ENCODE results near the gene CACNA1C.

CACNA1C gene

GRCh38 chr12:2271961-2272360 lies 219.2 kb downstream of the CACNA1C start:
- in situ Hi-C loops (cut with MboI; ENCODE audit: low sequenced_read_pairs, unreplicated experiment) = no loop called here
- TF ChIP-seq CTCF (IDR thresholded peaks at IDR 0.05; ENCODE audit: borderline replicate concordance, control extremely low read depth, extremely low read depth, insufficient read depth, missing control alignments) = no peak

GRCh38 chr12:2273288-2273687 lies 220.5 kb downstream of the CACNA1C start:
- in situ Hi-C loops (cut with MboI; ENCODE audit: low sequenced_read_pairs, unreplicated experiment) = no loop called here
- no peak for DNase-seq (ENCODE audit: low spot score)
- TF ChIP-seq CTCF (IDR thresholded peaks at IDR 0.05; ENCODE audit: borderline replicate concordance, control extremely low read depth, extremely low read depth, insufficient read depth, missing control alignments) = no peak

More at GRCh38 chr12:2271961-2272360, 219.2 kb downstream of the CACNA1C start:
- DNase-seq (ENCODE audit: low spot score) = no peak

GRCh38 chr12:2273751-2274150 lies 221.0 kb downstream of the CACNA1C start:
- DNase-seq (ENCODE audit: low spot score) = no peak
- no peak for TF ChIP-seq CTCF (IDR thresholded peaks at IDR 0.05; ENCODE audit: borderline replicate concordance, control extremely low read depth, extremely low read depth, insufficient read depth, missing control alignments)
- in situ Hi-C loops (cut with MboI; ENCODE audit: low sequenced_read_pairs, unreplicated experiment) = no loop called here

- in situ Hi-C loops (cut with MboI; ENCODE audit: low sequenced_read_pairs, unreplicated experiment) = no loop called here
- TF ChIP-seq CTCF (IDR thresholded peaks at IDR 0.05; ENCODE audit: borderline replicate concordance, control extremely low read depth, extremely low read depth, insufficient read depth, missing control alignments) = no peak
- DNase-seq (ENCODE audit: low spot score) = no peak
These were observed 221.9 kb downstream of the CACNA1C start for GRCh38 chr12:2274733-2275132.

GRCh38 chr12:2276288-2277033 lies 223.7 kb downstream of the CACNA1C start:
- in situ Hi-C loops (cut with MboI; ENCODE audit: low sequenced_read_pairs, unreplicated experiment) = no loop called here
- DNase-seq (ENCODE audit: low spot score) = no peak
- TF ChIP-seq CTCF (IDR thresholded peaks at IDR 0.05; ENCODE audit: borderline replicate concordance, control extremely low read depth, extremely low read depth, insufficient read depth, missing control alignments) = no peak

- TF ChIP-seq CTCF (IDR thresholded peaks at IDR 0.05; ENCODE audit: borderline replicate concordance, control extremely low read depth, extremely low read depth, insufficient read depth, missing control alignments) = no peak
- in situ Hi-C loops (cut with MboI; ENCODE audit: low sequenced_read_pairs, unreplicated experiment) = no loop called here
- DNase-seq (ENCODE audit: low spot score) = no peak
These were observed 224.8 kb downstream of the CACNA1C start for GRCh38 chr12:2277492-2278155.
